HG03378 (cell line): ENCODE measurements around the gene ODAD3.
A peak's percentile ranks its signal among the peaks of the same experiment; 100 is the strongest.
"Not testable (repeated sequence)": the region's sequence is repeated elsewhere in the genome, so short reads cannot be mapped to it uniquely, and the experiment has no call there.

ENCODE experiments used
- ATAC-seq: cut with Tn5 transposase; IDR thresholded peaks from one replicate; pipeline ENCODE4 v1.9.1; 2021; ENCODE audit warnings: mild to moderate bottlenecking, moderate library complexity; ENCODE audit not compliant: unreplicated experiment

ODAD3 gene

GRCh38 chr19:11408591-11408990, 26.3 kb downstream of the ODAD3 start:
- ATAC-seq, result no peak

GRCh38 chr19:11406703-11407236, 28.2 kb downstream of the ODAD3 start:
- ATAC-seq, result not testable (repeated sequence)

- no peak for ATAC-seq
Observed at GRCh38 chr19:11405846-11406643, 28.9 kb downstream of the ODAD3 start.

GRCh38 chr19:11404588-11405222, 30.2 kb downstream of the ODAD3 start:
- ATAC-seq, result no peak

- no peak for ATAC-seq
Observed at GRCh38 chr19:11401808-11402543, 32.9 kb downstream of the ODAD3 start.

GRCh38 chr19:11400798-11401197, 34.1 kb downstream of the ODAD3 start:
- ATAC-seq, result no peak

GRCh38 chr19:11399667-11400066, 35.3 kb downstream of the ODAD3 start:
- ATAC-seq, result no peak

GRCh38 chr19:11397089-11397610, 37.8 kb downstream of the ODAD3 start:
- no peak for ATAC-seq

- ATAC-seq, result no peak
Observed at GRCh38 chr19:11390933-11391680, 43.8 kb downstream of the ODAD3 start.

- no peak for ATAC-seq
Observed at GRCh38 chr19:11390359-11390758, 44.6 kb downstream of the ODAD3 start.

- ATAC-seq, result no peak
Observed at GRCh38 chr19:11387162-11388034, 47.5 kb downstream of the ODAD3 start.

GRCh38 chr19:11384778-11385129, 50.2 kb downstream of the ODAD3 start:
- ATAC-seq, result no peak

GRCh38 chr19:11383706-11384048, 51.2 kb downstream of the ODAD3 start:
- ATAC-seq, result no peak

GRCh38 chr19:11382898-11383705, 51.8 kb downstream of the ODAD3 start:
- no peak for ATAC-seq

- ATAC-seq, result peak; percentile 74
Observed at GRCh38 chr19:11380653-11381537, 54.0 kb downstream of the ODAD3 start.

- ATAC-seq, result no peak
Observed at GRCh38 chr19:11379857-11380350, 55.0 kb downstream of the ODAD3 start.

GRCh38 chr19:11379269-11379845, 55.6 kb downstream of the ODAD3 start:
- ATAC-seq, result not testable (repeated sequence)
